PC-9 (cell line): ENCODE results near the gene GGACT.

Experiments
- CTCF ChIP-seq: fragments of 200-600 bp; sonication (generic); conservative IDR thresholded peaks from 2 replicates; pipeline ENCODE4 v1.6.1; 2017; ENCODE audit warnings: mixed run types, antibody characterized with exemption, mild to moderate bottlenecking, moderate library complexity
- EZH2 ChIP-seq: fragments of 200-600 bp; sonication (generic); IDR thresholded peaks from 2 replicates; pipeline ENCODE4 v1.8.0; 2017; ENCODE audit warnings: antibody characterized with exemption, low read depth

GRCh38 chr13:100533588-100534041, 55.0 kb downstream of the GGACT start:
- no peak for TF ChIP-seq CTCF
- TF ChIP-seq EZH2: no peak
